Hepatocyte (in vitro differentiated cells): Measurements from ENCODE around the gene KCNJ14. TPM values are rescaled to one million over a fixed set of nuclear protein-coding genes. Genes with fewer than 3 reads are reported as not detected.

Experiments used
- DNase-seq: peaks from one replicate; pipeline ENCODE4 v3.0.0-alpha.2; 2016; ENCODE audit warnings: low spot score
- H2AFZ ChIP-seq: fragments of 200-600 bp; sonication (generic); 2 replicates; pipeline ENCODE4 v1.6.0; 2016; ENCODE audit warnings: antibody characterized with exemption, mild to moderate bottlenecking
- H3K27ac ChIP-seq: fragments of 200-600 bp; sonication (generic); 2 replicates; pipeline ENCODE4 v1.5.1; 2016; ENCODE audit warnings: mild to moderate bottlenecking
- H3K27me3 ChIP-seq: fragments of 200-600 bp; sonication (generic); 2 replicates; pipeline ENCODE4 v1.6.1; 2016
- H3K36me3 ChIP-seq: fragments of 200-600 bp; sonication (generic); replicated peaks from 2 replicates; pipeline ENCODE4 v1.5.1; 2016; ENCODE audit warnings: low read depth; ENCODE audit not compliant: insufficient read depth
- H3K4me1 ChIP-seq: fragments of 200-600 bp; sonication (generic); 2 replicates; pipeline ENCODE4 v1.5.1; 2016; ENCODE audit warnings: mild to moderate bottlenecking, moderate library complexity; ENCODE audit not compliant: insufficient read depth
- H3K4me2 ChIP-seq: fragments of 200-600 bp; sonication (generic); 2 replicates; pipeline ENCODE4 v1.6.0; 2016
- H3K4me3 ChIP-seq: fragments of 200-600 bp; sonication (generic); 2 replicates; pipeline ENCODE4 v1.5.1; 2016; ENCODE audit warnings: mild to moderate bottlenecking
- H3K79me2 ChIP-seq: fragments of 200-600 bp; sonication (generic); 2 replicates; pipeline ENCODE4 v1.6.0; 2017; ENCODE audit warnings: mild to moderate bottlenecking
- H3K9me2 ChIP-seq: fragments of 200-600 bp; sonication (generic); replicated peaks from 2 replicates; pipeline ENCODE4 v1.6.0; 2017; ENCODE audit warnings: mild to moderate bottlenecking; ENCODE audit not compliant: insufficient read depth
- H3K9me3 ChIP-seq: fragments of 200-600 bp; sonication (generic); 2 replicates; pipeline ENCODE4 v1.5.1; 2016; ENCODE audit warnings: low read depth, mild to moderate bottlenecking
- H4K20me1 ChIP-seq: fragments of 200-600 bp; sonication (generic); 2 replicates; pipeline ENCODE4 v1.6.0; 2016; ENCODE audit warnings: mild to moderate bottlenecking; ENCODE audit not compliant: insufficient read depth, poor library complexity, severe bottlenecking
- CTCF ChIP-seq: fragments of 200-600 bp; sonication (generic); IDR thresholded peaks from 2 replicates; pipeline ENCODE4 v1.5.1; 2016; ENCODE audit warnings: antibody characterized with exemption, mild to moderate bottlenecking; ENCODE audit not compliant: poor library complexity
- EZH2 ChIP-seq: fragments of 200-600 bp; sonication (generic); IDR thresholded peaks from 2 replicates; pipeline ENCODE4 v1.6.1; 2016; ENCODE audit warnings: antibody characterized with exemption, mild to moderate bottlenecking, borderline replicate concordance
- EZH2phosphoT487 ChIP-seq: fragments of 200-600 bp; sonication (generic); IDR thresholded peaks from one replicate; pipeline ENCODE4 v1.6.1; 2018; ENCODE audit warnings: antibody characterized with exemption, mild to moderate bottlenecking, low read depth, moderate library complexity; ENCODE audit not compliant: unreplicated experiment, severe bottlenecking
- WGBS: methylation state at CpG from one replicate; pipeline ENCODE4 v1.1.6; 2016; ENCODE audit warnings: low lambda C conversion rate; ENCODE audit errors: missing lambda C conversion rate; 5-methylcytosine and 5-hydroxymethylcytosine counted together
- polyA plus RNA-seq: library from polyadenylated mRNA; unstranded; fragments of >200 nt; fragmentation: Nextera tagmentation; extraction: Ambion mirVana; gene quantifications from 2 replicates; pipeline ENCODE4 v1.2.1, GENCODE V29; 2016
- total RNA-seq: library from RNA; depleted of rRNA; stranded (reverse); fragments of >200 nt; gene quantifications from 2 replicates; pipeline ENCODE4 v1.2.3, GENCODE V29; 2014

Gene KCNJ14
- total and polyA plus RNA-seq, 2 experiments from 2014 or later, result 0.70 to 1.1 TPM

- DNase-seq, result peak; percentile 84
- Histone ChIP-seq H3K36me3 (no peaks in the 10 kb centered on the region), H3K9me3 (no peaks in the 10 kb centered on the region), H3K9me2 (no peaks in the 10 kb centered on the region), H3K27me3 (no peaks in the 10 kb centered on the region), H2AFZ (peak overlapping the region; percentile 40), H3K4me1 (no peaks in the 10 kb centered on the region), H3K4me2 (peak overlapping the region; percentile 77), H3K27ac (no peak overlapping the region), H4K20me1 (no peaks in the 10 kb centered on the region), H3K4me3 (no peak overlapping the region), H3K79me2 (no peaks in the 10 kb centered on the region)
- WGBS, result 52% methylated on average over 3 of the region's 14 CpGs
- TF ChIP-seq EZH2phosphoT487 (no peak), CTCF (no peak), EZH2 (no peak)
These were observed 40.0 kb upstream of the KCNJ14 start for GRCh38 chr19:48415395-48415794.

GRCh38 chr19:48415806-48416221 is 39.6 kb upstream of the KCNJ14 start:
- H3K9me3 ChIP-seq, result no peaks in the 10 kb centered on the region
- TF ChIP-seq EZH2phosphoT487 (no peak), CTCF (no peak), EZH2 (no peak)
- no peaks in the 10 kb centered on the region for H4K20me1 ChIP-seq
- no peak overlapping the region for H3K4me2 ChIP-seq
- H3K79me2 ChIP-seq, result no peaks in the 10 kb centered on the region
- no peaks in the 10 kb centered on the region for H3K9me2 ChIP-seq
- no peak overlapping the region for H2AFZ ChIP-seq
- no peaks in the 10 kb centered on the region for H3K27me3 ChIP-seq
- no peak for DNase-seq
- H3K4me1 ChIP-seq, result no peaks in the 10 kb centered on the region
- no peaks in the 10 kb centered on the region for H3K36me3 ChIP-seq
- H3K27ac ChIP-seq, result no peak overlapping the region
- no peak overlapping the region for H3K4me3 ChIP-seq
- 90% methylated on average over 26 of the region's 30 CpGs for WGBS

GRCh38 chr19:48417421-48417820 is 38.0 kb upstream of the KCNJ14 start:
- H3K27ac ChIP-seq, result no peak overlapping the region
- no peak for TF ChIP-seq EZH2
- TF ChIP-seq EZH2phosphoT487, result no peak
- TF ChIP-seq CTCF, result no peak
- H3K4me3 ChIP-seq, result no peak overlapping the region
- H3K4me1 ChIP-seq, result no peaks in the 10 kb centered on the region
- no peak overlapping the region for H3K4me2 ChIP-seq
- no peaks in the 10 kb centered on the region for H3K9me3 ChIP-seq
- H3K27me3 ChIP-seq, result no peaks in the 10 kb centered on the region
- WGBS, result 74% methylated on average over 7 of the region's 7 CpGs
- H2AFZ ChIP-seq, result no peak overlapping the region
- no peaks in the 10 kb centered on the region for H3K79me2 ChIP-seq
- no peaks in the 10 kb centered on the region for H4K20me1 ChIP-seq
- H3K9me2 ChIP-seq, result no peaks in the 10 kb centered on the region
- no peaks in the 10 kb centered on the region for H3K36me3 ChIP-seq
- DNase-seq, result no peak
